ENCODE data around the gene AXDND1.
"Not testable (repeated sequence)": the region's sequence is repeated elsewhere in the genome, so short reads cannot be mapped to it uniquely, and the experiment has no call there.

- not testable (repeated sequence) for TF ChIP-seq EZH2 (IDR thresholded peaks at IDR 0.05); POLR2AphosphoS5 (IDR thresholded peaks at IDR 0.05; ENCODE audit: borderline replicate concordance, low read depth, low read length)
Observed at GRCh38 chr1:179361631-179362030, 4.1 kb upstream of the AXDND1 start.

All from SK-N-MC (cell line).